Uterus (tissue), 4 donors: ENCODE measurements around the gene HOXA6. TPM values are rescaled to one million over a fixed set of nuclear protein-coding genes. Genes with fewer than 3 reads are reported as not detected.

Experiments
- DNase-seq, 2 donors: peaks; one replicate each; pipeline ENCODE4 v3.0.0-alpha.2; 2019 to 2020
- H3K27ac ChIP-seq, 2 donors: fragments of 200-600 bp; sonication (generic); 1 replicate in 1 of 2; 2 replicates in 1 of 2; pipeline ENCODE4 v1.5.1; 2016 to 2018
- H3K27me3 ChIP-seq, 2 donors: fragments of 200-600 bp; sonication (generic); one replicate each; pipeline ENCODE4 v1.5.1; 2018 to 2019; ENCODE audit warnings: control low read depth in 1 of 2
- H3K36me3 ChIP-seq, 2 donors: fragments of 200-600 bp; sonication (generic); one replicate each; pipeline ENCODE4 v1.5.1; 2019; ENCODE audit warnings: control low read depth in 1 of 2
- H3K4me1 ChIP-seq, 2 donors: fragments of 200-600 bp; sonication (generic); one replicate each; pipeline ENCODE4 v1.5.1; 2018 to 2019; ENCODE audit warnings: control low read depth in 1 of 2
- H3K4me3 ChIP-seq, 2 donors: fragments of 200-600 bp; sonication (generic); 1 replicate in 1 of 2; 2 replicates in 1 of 2; pipeline ENCODE4 v1.5.1; 2018 to 2019; ENCODE audit warnings: mild to moderate bottlenecking in 1 of 2
- H3K9me3 ChIP-seq, 2 donors: fragments of 200-600 bp; sonication (generic); one replicate each; pipeline ENCODE4 v1.5.1; 2019; ENCODE audit warnings: control low read depth in 1 of 2
- POLR2A ChIP-seq, 2 donors: fragments of 450-650 bp; IDR thresholded peaks; one replicate each; pipeline ENCODE4 v1.6.1; 2016; ENCODE audit warnings: antibody characterized with exemption in 2 of 2, mild to moderate bottlenecking in 1 of 2, moderate library complexity in 1 of 2
- intact Hi-C: fragments of 100-400 bp; cut with DNase I; formaldehyde crosslinking; loops from one replicate; pipeline ENCODE4 v1.15.1; 2023; ENCODE audit warnings: low total_unique reads
- total RNA-seq, 4 donors: library from RNA; depleted of rRNA in 3 of 4; stranded (reverse); fragments of >200 nt in 3 of 4; gene quantifications; one replicate each; pipeline versions ENCODE4 v1.1.0 to v1.2.4, GENCODE V29; 2014 to 2023
- TF ChIP-seq, protein P1 (sequence below), 4 experiments: fragments of 200-600 bp in 2 of 4; fragments of 450-650 bp in 2 of 4; sonication (generic) in 2 of 4; IDR thresholded peaks; one replicate each; pipeline ENCODE4 v1.5.1; 2016 to 2019; ENCODE audit warnings: antibody characterized with exemption in 4 of 4, mild to moderate bottlenecking in 2 of 4, moderate library complexity in 1 of 4
- donor health status: DM: yes; HTN: yes; CAD: no.

HOXA6 gene
- total RNA-seq, 4 donors from 2014 or later = 1.8 to 19.1 (median 15.4) TPM

DNA sequence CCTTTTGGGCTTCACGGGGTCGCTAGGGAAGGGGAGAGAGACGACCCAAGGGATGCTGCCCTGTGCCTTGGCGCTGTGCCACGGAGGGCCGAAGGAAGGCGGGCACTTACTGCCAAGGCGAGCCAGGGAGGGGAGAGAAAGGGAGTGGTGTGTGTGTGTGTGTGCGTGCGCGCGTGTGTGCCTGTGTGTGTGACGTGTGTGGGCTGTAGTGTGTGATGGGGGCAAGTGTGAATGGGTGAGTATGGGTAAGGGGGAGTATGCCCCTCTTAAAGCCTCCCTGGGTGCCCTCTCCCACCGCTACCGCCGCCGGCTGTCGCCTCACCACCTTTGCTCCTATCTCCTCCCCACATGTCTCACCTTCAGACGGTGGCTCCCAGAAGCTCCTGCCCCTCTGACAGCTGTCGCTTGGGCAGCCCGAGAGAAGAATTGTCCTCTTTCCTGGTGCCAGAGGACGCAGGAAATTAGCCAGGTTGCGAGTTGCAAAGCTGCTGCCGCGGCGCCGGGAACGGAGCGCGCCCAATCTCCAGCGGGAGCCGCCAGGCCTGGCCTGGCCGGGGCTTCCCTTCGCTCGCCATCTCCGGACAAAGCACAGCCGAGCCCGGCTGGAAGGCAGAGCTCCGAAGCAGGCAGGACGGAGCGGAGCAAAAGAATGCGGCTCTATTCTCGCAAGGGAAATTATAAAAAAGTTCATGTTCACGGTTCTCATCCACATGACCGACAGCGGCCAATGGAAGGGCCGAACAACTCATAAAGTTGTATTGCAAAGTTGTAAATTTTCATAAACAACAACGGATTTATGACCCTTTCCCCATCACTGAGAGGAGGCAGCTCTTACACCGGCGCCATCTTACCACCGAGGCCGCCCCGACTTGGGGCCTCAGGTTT is 4.6 kb upstream of the HOXA6 start, which contains the start of gene HOXA3:
TSS of gene HOXA3 (minus strand) at position 653 of the 885 bp plus-strand sequence. CDS start 41,943 bp downstream, outside the sequence.
- intact Hi-C loops = no loop called here
- peaks cover 0 to 4% of the 10 kb centered on the region in 2 donors for H3K4me1 ChIP-seq
- H3K9me3 ChIP-seq = no peaks in the 10 kb centered on the region
- H3K27ac ChIP-seq = peak within 1 kb of the TSS; percentile 96
- DNase-seq = peak; percentile 72 to 87
- TF ChIP-seq, protein P1, sequence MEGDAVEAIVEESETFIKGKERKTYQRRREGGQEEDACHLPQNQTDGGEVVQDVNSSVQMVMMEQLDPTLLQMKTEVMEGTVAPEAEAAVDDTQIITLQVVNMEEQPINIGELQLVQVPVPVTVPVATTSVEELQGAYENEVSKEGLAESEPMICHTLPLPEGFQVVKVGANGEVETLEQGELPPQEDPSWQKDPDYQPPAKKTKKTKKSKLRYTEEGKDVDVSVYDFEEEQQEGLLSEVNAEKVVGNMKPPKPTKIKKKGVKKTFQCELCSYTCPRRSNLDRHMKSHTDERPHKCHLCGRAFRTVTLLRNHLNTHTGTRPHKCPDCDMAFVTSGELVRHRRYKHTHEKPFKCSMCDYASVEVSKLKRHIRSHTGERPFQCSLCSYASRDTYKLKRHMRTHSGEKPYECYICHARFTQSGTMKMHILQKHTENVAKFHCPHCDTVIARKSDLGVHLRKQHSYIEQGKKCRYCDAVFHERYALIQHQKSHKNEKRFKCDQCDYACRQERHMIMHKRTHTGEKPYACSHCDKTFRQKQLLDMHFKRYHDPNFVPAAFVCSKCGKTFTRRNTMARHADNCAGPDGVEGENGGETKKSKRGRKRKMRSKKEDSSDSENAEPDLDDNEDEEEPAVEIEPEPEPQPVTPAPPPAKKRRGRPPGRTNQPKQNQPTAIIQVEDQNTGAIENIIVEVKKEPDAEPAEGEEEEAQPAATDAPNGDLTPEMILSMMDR (IDR thresholded peaks at IDR 0.05) = no peak
- TF ChIP-seq POLR2A (IDR thresholded peaks at IDR 0.05) = peak; percentile 72 to 75
- H3K36me3 ChIP-seq = no peaks in the 10 kb centered on the region
- peak within 1 kb of the TSS; percentile 59 to 67 for H3K4me3 ChIP-seq
- no peaks in the 10 kb centered on the region for H3K27me3 ChIP-seq

DNA sequence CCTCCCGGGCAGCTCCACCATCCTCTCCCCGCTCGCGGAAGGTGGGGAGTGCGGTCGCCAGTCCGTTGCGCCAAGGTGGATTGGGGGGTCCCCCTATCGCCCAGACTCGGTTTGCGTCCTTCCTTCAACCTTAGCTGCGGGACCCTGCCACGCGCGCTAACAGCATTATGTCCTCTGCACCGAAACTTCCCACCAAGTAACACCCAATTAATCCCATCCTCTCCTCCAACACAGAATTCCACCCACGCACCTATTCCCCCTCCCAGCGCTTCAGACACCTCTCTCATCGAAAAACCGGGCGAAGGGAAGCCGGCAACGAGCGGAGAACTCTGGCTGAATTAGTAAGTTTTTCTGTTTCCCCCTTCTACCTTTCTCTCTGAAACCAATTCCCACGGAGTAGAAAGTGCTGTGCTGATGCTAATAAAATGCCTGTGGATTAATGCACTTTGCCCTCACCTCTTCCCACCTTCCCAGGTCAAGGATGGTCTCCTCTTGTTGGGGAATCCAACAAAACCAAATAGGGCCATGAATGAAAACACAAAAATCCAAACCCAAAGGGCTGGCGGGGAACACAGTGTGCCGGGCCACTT is 3.9 kb upstream of the HOXA6 start:
- H3K9me3 ChIP-seq = no peaks in the 10 kb centered on the region
- H3K36me3 ChIP-seq = no peaks in the 10 kb centered on the region
- DNase-seq = peak; percentile 53 to 58
- no peaks in the 10 kb centered on the region for H3K27me3 ChIP-seq
- TF ChIP-seq POLR2A (IDR thresholded peaks at IDR 0.05) = no peak
- TF ChIP-seq, protein P1 (IDR thresholded peaks at IDR 0.05) = no peak
- H3K27ac ChIP-seq = peak overlapping the region; percentile 96
- H3K4me1 ChIP-seq = peaks cover 0 to 4% of the 10 kb centered on the region in 2 donors
- peak overlapping the region; percentile 59 to 67 for H3K4me3 ChIP-seq
- intact Hi-C loops = no loop called here

DNA sequence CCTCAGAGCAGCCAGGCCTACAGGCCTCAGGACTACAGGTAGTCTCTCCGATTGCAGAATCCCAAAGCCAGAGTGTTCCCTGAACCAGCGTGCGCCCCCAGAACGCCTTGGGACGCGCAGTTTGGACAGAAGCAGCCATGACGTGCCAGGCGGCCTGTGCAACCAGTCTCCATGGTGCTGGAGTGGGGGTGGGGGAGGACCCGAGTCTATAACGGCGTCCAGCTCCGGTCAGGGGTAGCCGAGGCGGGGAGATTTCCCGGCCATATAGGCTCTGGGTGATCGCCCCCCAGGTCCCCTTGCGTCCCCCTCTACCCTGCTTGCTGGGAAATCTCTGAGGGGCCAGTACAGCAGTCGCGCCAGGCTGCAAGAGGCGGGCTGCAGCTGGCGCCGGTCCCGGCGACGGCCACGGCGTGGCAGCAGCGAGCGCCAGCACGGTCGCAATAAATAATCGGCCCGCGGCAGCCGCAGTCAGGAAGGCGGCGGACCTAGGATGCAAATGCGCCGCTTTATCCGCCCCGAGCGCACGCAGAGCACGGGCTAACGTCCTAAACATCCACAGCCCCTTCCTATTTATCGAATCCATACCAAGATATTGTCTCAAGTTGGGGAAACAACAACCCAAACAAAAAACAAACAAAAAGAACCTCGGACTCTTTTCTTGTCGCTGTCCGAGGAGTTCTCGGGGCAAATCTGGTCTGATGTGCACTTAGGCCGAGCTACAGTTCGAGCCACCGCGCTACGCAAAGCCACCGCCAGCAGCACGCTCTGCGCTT is 3.2 kb upstream of the HOXA6 start:
- peaks cover 0 to 4% of the 10 kb centered on the region in 2 donors for H3K4me1 ChIP-seq
- H3K36me3 ChIP-seq = no peaks in the 10 kb centered on the region
- no peaks in the 10 kb centered on the region for H3K27me3 ChIP-seq
- peak overlapping the region; percentile 59 to 67 for H3K4me3 ChIP-seq
- intact Hi-C loops = no loop called here
- TF ChIP-seq, protein P1 (IDR thresholded peaks at IDR 0.05) = peak; percentile 78 to 90 (median 82)
- peak; percentile 78 to 82 for TF ChIP-seq POLR2A (IDR thresholded peaks at IDR 0.05)
- H3K27ac ChIP-seq = peak overlapping the region; percentile 96
- H3K9me3 ChIP-seq = no peaks in the 10 kb centered on the region
- peak; percentile 77 to 85 for DNase-seq

DNA sequence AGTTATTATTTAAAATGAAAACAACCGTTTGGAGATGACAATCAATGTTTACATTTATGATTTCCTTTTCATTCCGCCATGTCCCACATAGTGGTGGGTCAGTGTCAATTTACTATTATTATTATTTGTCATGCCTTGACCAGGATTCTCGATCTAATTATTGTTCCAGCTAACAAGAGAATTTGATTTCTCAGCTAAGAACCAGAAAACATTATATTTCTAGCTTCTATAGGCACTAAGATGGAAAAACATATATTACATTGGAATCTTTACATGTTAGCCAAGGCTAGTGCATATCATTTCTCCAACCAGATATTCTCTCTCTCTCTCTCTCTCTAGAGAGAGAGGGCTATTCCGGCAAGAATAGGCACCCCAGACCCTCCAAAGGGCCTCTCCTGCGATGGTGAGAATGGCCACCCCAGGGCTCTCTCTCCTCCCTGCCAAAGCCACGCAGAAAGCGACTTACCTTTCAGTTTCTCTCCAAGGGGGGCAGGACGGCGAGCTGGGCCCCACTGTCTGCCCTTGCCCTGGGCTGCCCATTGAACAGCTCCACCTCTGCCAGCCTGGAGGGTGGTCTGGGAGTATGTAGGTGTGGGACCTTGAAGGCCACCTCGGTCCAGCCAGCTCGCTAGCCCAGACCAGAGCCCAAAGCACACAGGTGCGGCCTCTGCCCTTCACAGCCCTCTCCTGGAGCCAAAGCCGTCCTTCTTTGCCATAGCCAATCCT is 2.4 kb upstream of the HOXA6 start:
- H3K36me3 ChIP-seq = no peaks in the 10 kb centered on the region
- peak; percentile 23 to 39 for DNase-seq
- H3K27me3 ChIP-seq = no peaks in the 10 kb centered on the region

More for the DNA sequence above, 2.4 kb upstream of the HOXA6 start:
- TF ChIP-seq, protein P1 (IDR thresholded peaks at IDR 0.05) = no peak
- TF ChIP-seq POLR2A (IDR thresholded peaks at IDR 0.05) = no peak
- intact Hi-C loops = loop anchor here (10.0 kb wide), 1 partner anchor 55 kb away; the partner anchor contains the start of gene HOXA1
- H3K4me3 ChIP-seq = peak overlapping the region; percentile 59 to 67
- H3K27ac ChIP-seq = peak overlapping the region; percentile 96
- no peaks in the 10 kb centered on the region for H3K4me1 ChIP-seq
- no peaks in the 10 kb centered on the region for H3K9me3 ChIP-seq
